OCI-M2 (cell line): ENCODE data around the gene CAPNS1.
"Not testable (repeated sequence)": the region's sequence is repeated elsewhere in the genome, so short reads cannot be mapped to it uniquely, and the experiment has no call there.

Source experiments
- DNase-seq: peaks from one replicate; lab custom pipeline; 2025; ENCODE audit not compliant: unreplicated experiment; lab: John Stamatoyannopoulos, UW

CAPNS1 gene

GRCh38 chr19:36149673-36150406, 10.0 kb downstream of the CAPNS1 start:
- no peak for DNase-seq

GRCh38 chr19:36150586-36150985, 10.7 kb downstream of the CAPNS1 start:
- DNase-seq = no peak

GRCh38 chr19:36151144-36152018, 11.5 kb downstream of the CAPNS1 start:
- DNase-seq = no peak

- no peak for DNase-seq
These were observed 12.1 kb downstream of the CAPNS1 start for GRCh38 chr19:36152019-36152351.

- DNase-seq = no peak
These were observed 12.7 kb downstream of the CAPNS1 start, which contains the start of gene COX7A1 for GRCh38 chr19:36152352-36153091. Gene COX7A1 (minus strand): TSS chr19:36152447. CDS start chr19:36152407, 40 bp downstream.

GRCh38 chr19:36153126-36153525, 13.3 kb downstream of the CAPNS1 start:
- no peak for DNase-seq

- DNase-seq = no peak
These were observed 21.1 kb downstream of the CAPNS1 start for GRCh38 chr19:36160821-36161596.

GRCh38 chr19:36163813-36164212, 23.9 kb downstream of the CAPNS1 start:
- no peak for DNase-seq

GRCh38 chr19:36169084-36169760, 29.4 kb downstream of the CAPNS1 start:
- no peak for DNase-seq

GRCh38 chr19:36172852-36173251, 33.0 kb downstream of the CAPNS1 start:
- DNase-seq = no peak

GRCh38 chr19:36173846-36174245, 34.0 kb downstream of the CAPNS1 start:
- not testable (repeated sequence) for DNase-seq

- not testable (repeated sequence) for DNase-seq
These were observed 39.2 kb downstream of the CAPNS1 start for GRCh38 chr19:36179077-36179476.

- no peak for DNase-seq
These were observed 42.9 kb downstream of the CAPNS1 start for GRCh38 chr19:36182612-36183244.

GRCh38 chr19:36183245-36183628, 43.4 kb downstream of the CAPNS1 start:
- DNase-seq = no peak

- DNase-seq = not testable (repeated sequence)
These were observed 46.9 kb downstream of the CAPNS1 start for GRCh38 chr19:36186722-36187121.

- no peak for DNase-seq
These were observed 56.4 kb downstream of the CAPNS1 start for GRCh38 chr19:36196249-36196648.

- DNase-seq = no peak
These were observed 58.3 kb downstream of the CAPNS1 start for GRCh38 chr19:36198119-36198518.
